ENCODE data around the gene DEPDC7. TPM values are rescaled to one million over a fixed set of nuclear protein-coding genes. Genes with fewer than 3 reads are reported as not detected.

The DEPDC7 gene
- total RNA-seq, 1 experiment from 2014 or later = 4.4 TPM

GRCh38 chr11:33040862-33041453 lies 25.3 kb downstream of the DEPDC7 start:
- H3K9me3 ChIP-seq (ENCODE audit: control insufficient read depth, low read depth, low read length) = no peaks in the 10 kb centered on the region
- no peak overlapping the region for H3T11ph ChIP-seq (ENCODE audit: low read length)
- Mint-ChIP-seq H3K27ac (no peak overlapping the region), H3K36me3 (ENCODE audit: insufficient read depth in 1 of 3, low read depth in 3 of 3) (peaks cover 21 to 26% (median 25%) of the 10 kb centered on the region in 3 experiments), H3K27me3 (ENCODE audit: low read depth) (no peaks in the 10 kb centered on the region), H3K4me1 (peaks cover 11 to 12% of the 10 kb centered on the region in 2 experiments), H3K4me3 (peak overlapping the region; percentile 77 to 90), H3K9me3 (peaks cover 0 to 4% of the 10 kb centered on the region in 2 experiments; a peak in 2 of 5 replicates)
- no peak overlapping the region for H2BK12ac ChIP-seq (ENCODE audit: insufficient read length, low read depth, low read length)
- no peaks in the 10 kb centered on the region for H3K79me1 ChIP-seq (ENCODE audit: insufficient read depth, low read depth, low read length, poor library complexity, severe bottlenecking)
- H3K27ac ChIP-seq (ENCODE audit: insufficient read length, low read depth, low read length) = no peak overlapping the region
- H3K79me2 ChIP-seq (ENCODE audit: insufficient read depth, low read length) = no peaks in the 10 kb centered on the region
- no peaks in the 10 kb centered on the region for H3K27me3 ChIP-seq (ENCODE audit: insufficient read depth, low read length)
- H2BK15ac ChIP-seq (ENCODE audit: low read depth, low read length) = no peak overlapping the region
- no peak overlapping the region for H3K23ac ChIP-seq (ENCODE audit: insufficient read length, low read depth, low read length)
- no peaks in the 10 kb centered on the region; the same call in 1 of the 2 replicates for H3K4me1 ChIP-seq (ENCODE audit: insufficient read depth, low read length)
- H3K4ac ChIP-seq (ENCODE audit: low read depth, low read length) = no peak overlapping the region
- no CpG with 5 or more reads among the region's 5 CpGs for WGBS (ENCODE audit: extremely low coverage, insufficient read length, low lambda C conversion rate)
- no peak overlapping the region for H3K18ac ChIP-seq (ENCODE audit: insufficient read length, low read depth, low read length)
- no peak overlapping the region for H4K5ac ChIP-seq (ENCODE audit: insufficient read length, low read depth, low read length)
- DNase-seq = no peak
- H2BK20ac ChIP-seq (ENCODE audit: low read depth, low read length, poor library complexity, severe bottlenecking) = no peak overlapping the region
- no peak overlapping the region for H2AK5ac ChIP-seq (ENCODE audit: insufficient read length, low read length)
- H2AFZ ChIP-seq (ENCODE audit: low read length) = no peak overlapping the region
- H3K9ac ChIP-seq (ENCODE audit: extremely low read depth, insufficient read length, low read length) = no peak overlapping the region
- no peak overlapping the region for H2BK5ac ChIP-seq (ENCODE audit: insufficient read length, low read length)
- no peaks in the 10 kb centered on the region for H4K20me1 ChIP-seq (ENCODE audit: control insufficient read depth, insufficient read depth, insufficient read length)
- no peak overlapping the region for H4K91ac ChIP-seq (ENCODE audit: insufficient read length, low read depth, low read length)
- no peak overlapping the region for H3K14ac ChIP-seq (ENCODE audit: insufficient read depth, low read length)
- no peak for TF ChIP-seq CTCF (conservative IDR thresholded peaks at IDR 0.05)
- no peak overlapping the region for H2BK120ac ChIP-seq (ENCODE audit: low read depth, low read length, poor library complexity, severe bottlenecking)
- H3K56ac ChIP-seq (ENCODE audit: insufficient read length, low read depth, low read length) = no peak overlapping the region
- H3K4me2 ChIP-seq (ENCODE audit: insufficient read depth, insufficient read length, low read length) = peak overlapping the region; percentile 92
- H4K8ac ChIP-seq (replicated peaks; ENCODE audit: insufficient read length, low read depth, low read length) = no peak overlapping the region
- H3K23me2 ChIP-seq (ENCODE audit: insufficient read length, low read depth, low read length, poor library complexity, severe bottlenecking) = peaks cover 5% of the 10 kb centered on the region

Data from H9 (cell line).